HG02938 (cell line): ENCODE measurements around the gene PSMD4.
"Not testable (repeated sequence)": the region's sequence is repeated elsewhere in the genome, so short reads cannot be mapped to it uniquely, and the experiment has no call there.

Experiments used
- ATAC-seq: cut with Tn5 transposase; IDR thresholded peaks from one replicate; pipeline ENCODE4 v1.9.1; 2021; ENCODE audit warnings: mild to moderate bottlenecking, moderate library complexity; ENCODE audit not compliant: unreplicated experiment

Gene PSMD4

DNA sequence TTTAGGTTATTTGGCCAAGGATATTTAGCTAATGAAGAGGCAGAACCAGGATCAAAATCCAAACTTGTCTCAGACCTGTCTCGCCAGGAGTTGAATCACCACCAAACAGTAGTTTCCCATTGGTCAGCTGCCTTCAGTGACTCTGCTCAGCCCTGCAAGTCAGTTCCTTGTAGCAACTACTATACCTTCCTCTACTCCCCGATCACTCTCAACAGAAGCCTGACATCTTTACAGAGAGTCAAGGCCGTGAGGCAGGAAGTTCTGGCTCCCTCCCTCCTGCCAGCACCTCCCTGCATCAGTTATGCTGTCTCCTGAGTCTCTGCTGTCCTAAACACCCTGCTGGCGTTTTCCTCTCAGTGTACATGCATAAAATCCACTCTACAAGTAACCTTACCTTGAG is 13.2 kb downstream of the PSMD4 start:
- no peak for ATAC-seq

GRCh38 chr1:151273924-151274466 is 19.5 kb downstream of the PSMD4 start:
- ATAC-seq = no peak

- not testable (repeated sequence) for ATAC-seq
Measured at GRCh38 chr1:151275341-151275740, 20.8 kb downstream of the PSMD4 start.

DNA sequence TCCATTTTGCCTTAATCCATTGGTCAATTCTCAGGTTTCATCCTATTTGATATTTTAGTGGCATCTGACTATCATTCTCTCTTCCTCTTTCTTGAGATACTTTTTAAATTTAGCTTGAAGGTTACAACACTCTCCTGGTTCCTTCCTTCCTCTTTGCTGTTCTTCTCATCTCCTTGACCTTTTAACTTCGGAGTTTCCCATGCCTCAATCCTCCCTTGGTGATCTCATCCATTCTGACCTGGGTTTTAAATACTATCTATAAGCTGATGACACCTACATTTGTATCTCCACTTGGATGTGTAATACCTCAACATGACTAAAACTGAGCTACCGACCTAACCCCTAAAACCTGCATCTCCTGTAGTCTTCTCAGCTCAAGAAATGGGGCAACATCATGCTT is 22.7 kb downstream of the PSMD4 start:
- ATAC-seq = no peak

DNA sequence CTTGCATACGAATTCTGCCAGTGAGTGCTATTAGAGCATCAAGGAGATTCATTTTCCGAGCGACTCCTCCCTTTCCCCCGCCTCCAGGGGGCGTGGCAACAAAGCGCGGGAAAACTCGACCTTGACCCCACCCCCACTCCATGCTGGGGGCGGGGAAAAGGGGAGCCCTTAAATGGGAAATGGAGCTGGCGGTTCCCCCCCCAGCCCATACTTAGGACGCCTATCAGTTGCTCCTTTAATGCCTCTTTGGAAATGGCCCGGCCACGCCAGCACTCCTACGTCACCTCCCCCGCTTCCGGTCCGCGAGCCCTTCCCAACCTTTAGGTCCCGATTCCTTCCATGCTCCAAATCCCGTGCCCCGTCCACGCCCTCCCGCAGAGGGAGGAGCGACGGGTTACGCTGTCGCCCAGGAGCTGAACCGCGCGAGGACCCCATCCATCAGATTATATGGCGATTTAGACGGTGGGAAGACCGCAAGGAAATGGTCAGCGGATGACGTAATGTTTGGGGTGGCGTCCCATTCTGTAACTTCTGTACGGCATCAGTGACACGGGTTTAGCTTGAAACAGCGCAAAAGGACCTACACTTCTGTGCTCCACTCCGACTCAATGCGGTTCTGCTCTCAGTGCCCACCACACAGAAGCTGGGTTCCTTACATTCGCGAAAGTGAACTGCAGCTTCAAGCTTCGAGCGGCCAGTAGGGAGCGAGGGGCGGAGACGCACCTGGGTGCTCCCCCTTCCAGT is 26.9 kb downstream of the PSMD4 start:
- peak; percentile 28 for ATAC-seq

- ATAC-seq = peak; percentile 89
Measured at GRCh38 chr1:151281969-151282882, 27.7 kb downstream of the PSMD4 start, which contains the start of gene ZNF687. Gene ZNF687 (plus strand): TSS chr1:151282299. CDS start chr1:151286292, 3,993 bp downstream.

GRCh38 chr1:151282883-151283725 is 28.6 kb downstream of the PSMD4 start:
- ATAC-seq = no peak

- no peak for ATAC-seq
Measured at GRCh38 chr1:151284013-151284577, 29.6 kb downstream of the PSMD4 start.

- no peak for ATAC-seq
Measured at GRCh38 chr1:151286619-151287340, 32.2 kb downstream of the PSMD4 start.

- no peak for ATAC-seq
Measured at GRCh38 chr1:151287341-151287699, 32.8 kb downstream of the PSMD4 start.

DNA sequence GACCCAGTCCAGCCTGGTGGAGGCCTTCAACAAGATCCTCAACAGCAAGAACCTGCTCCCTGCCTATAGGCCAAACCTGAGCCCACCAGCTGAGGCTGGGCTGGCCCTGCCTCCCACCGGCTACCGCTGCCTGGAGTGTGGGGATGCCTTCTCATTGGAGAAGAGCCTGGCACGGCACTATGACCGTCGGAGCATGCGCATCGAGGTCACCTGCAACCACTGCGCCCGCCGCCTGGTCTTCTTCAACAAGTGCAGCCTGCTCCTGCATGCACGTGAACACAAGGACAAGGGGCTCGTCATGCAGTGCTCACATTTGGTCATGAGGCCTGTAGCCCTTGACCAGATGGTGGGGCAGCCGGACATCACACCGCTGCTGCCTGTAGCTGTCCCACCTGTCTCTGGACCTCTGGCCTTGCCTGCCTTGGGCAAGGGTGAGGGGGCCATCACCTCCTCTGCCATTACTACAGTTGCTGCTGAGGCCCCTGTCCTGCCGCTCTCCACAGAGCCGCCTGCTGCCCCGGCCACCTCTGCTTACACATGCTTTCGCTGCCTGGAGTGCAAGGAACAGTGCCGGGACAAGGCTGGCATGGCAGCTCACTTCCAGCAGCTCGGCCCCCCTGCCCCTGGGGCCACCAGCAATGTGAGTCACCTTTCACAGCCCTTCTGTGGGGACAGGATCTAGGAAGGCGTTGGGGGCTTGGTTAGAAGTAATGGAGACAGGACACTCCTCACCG is 33.4 kb downstream of the PSMD4 start:
- ATAC-seq = no peak

DNA sequence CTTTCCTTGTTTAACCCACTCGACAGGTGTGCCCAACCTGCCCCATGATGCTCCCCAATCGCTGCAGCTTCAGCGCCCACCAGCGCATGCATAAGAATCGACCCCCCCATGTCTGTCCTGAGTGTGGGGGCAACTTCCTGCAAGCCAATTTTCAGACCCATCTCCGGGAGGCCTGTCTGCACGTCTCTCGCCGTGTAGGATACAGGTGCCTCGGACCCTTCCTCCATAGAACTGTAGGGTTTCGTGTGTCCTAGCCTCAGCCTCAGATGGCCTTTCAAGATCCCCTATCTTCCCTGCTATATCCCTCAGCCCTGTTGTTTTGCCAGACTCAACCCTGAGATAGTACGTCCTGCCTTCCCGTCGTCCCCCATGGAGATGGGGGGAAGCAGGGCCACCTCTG is 34.0 kb downstream of the PSMD4 start:
- ATAC-seq = no peak

DNA sequence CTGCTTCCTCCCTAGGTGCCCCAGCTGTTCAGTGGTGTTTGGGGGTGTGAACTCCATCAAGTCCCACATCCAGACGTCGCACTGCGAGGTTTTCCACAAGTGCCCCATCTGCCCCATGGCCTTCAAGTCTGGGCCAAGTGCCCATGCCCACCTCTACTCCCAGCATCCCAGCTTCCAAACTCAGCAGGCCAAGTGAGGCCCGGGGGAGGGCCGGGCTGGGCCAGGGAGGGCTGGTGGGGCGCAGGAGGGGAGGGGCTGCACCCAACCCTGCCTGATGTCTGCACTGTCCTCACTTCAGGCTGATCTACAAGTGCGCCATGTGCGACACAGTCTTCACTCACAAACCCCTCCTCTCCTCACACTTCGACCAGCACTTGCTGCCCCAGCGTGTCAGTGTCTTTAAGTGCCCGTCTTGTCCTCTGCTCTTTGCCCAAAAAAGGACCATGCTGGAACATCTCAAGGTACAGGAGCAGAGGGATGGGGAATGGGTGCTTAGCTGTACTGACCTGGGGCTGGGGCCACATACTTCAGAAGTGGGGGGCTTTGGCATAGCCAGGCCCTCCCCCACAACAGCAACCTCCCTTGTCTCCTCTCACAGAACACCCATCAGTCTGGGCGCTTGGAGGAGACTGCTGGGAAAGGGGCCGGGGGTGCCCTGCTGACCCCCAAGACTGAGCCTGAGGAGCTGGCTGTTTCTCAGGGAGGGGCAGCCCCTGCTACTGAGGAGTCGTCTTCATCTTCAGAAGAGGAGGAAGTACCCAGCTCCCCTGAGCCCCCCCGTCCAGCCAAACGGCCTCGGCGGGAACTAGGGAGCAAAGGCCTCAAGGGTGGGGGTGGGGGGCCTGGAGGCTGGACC is 34.8 kb downstream of the PSMD4 start:
- ATAC-seq = no peak

DNA sequence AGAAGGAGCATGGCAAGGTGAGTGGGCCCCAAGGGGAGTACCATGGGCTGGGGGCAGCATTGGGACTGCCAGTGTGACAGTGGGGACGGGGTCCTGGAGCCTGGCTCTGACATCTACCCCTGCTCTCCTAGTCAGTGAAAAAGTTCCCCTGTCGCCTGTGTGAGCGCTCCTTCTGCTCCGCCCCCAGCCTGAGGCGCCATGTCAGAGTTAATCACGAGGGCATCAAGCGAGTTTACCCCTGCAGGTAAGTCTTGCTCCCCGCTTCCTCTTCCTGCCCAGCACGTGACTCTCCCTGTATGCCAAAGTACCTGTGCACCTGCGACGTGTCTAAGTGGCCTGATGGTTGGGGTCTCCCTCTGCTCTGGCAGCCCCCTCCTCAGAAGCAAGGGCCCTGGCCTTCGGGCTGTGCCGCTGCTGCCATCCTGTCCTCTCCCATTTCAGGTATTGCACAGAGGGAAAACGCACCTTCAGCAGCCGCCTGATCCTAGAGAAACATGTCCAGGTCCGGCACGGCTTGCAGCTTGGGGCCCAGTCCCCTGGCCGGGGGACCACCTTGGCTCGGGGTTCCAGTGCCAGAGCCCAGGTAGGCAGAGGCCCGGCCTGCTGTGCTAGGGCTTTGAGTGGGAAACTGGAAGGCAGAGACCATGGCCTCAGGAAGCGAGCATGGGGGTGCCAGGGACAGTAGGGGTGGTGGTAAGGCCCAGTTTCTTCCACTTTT is 35.6 kb downstream of the PSMD4 start:
- no peak for ATAC-seq

- ATAC-seq = no peak
Measured at GRCh38 chr1:151290709-151291303, 36.3 kb downstream of the PSMD4 start.

- no peak for ATAC-seq
Measured at GRCh38 chr1:151292207-151293030, 37.9 kb downstream of the PSMD4 start.
